Hepatocyte (in vitro differentiated cells): ENCODE results near the gene ZNF445. TPM values are rescaled to one million over a fixed set of nuclear protein-coding genes. Genes with fewer than 3 reads are reported as not detected.

Experiments
- DNase-seq: peaks from one replicate; pipeline ENCODE4 v3.0.0-alpha.2; 2016; ENCODE audit warnings: low spot score
- H2AFZ ChIP-seq: fragments of 200-600 bp; sonication (generic); 2 replicates; pipeline ENCODE4 v1.6.0; 2016; ENCODE audit warnings: antibody characterized with exemption, mild to moderate bottlenecking
- H3K27ac ChIP-seq: fragments of 200-600 bp; sonication (generic); 2 replicates; pipeline ENCODE4 v1.5.1; 2016; ENCODE audit warnings: mild to moderate bottlenecking
- H3K27me3 ChIP-seq: fragments of 200-600 bp; sonication (generic); 2 replicates; pipeline ENCODE4 v1.6.1; 2016
- H3K36me3 ChIP-seq: fragments of 200-600 bp; sonication (generic); replicated peaks from 2 replicates; pipeline ENCODE4 v1.5.1; 2016; ENCODE audit warnings: low read depth; ENCODE audit not compliant: insufficient read depth
- H3K4me1 ChIP-seq: fragments of 200-600 bp; sonication (generic); 2 replicates; pipeline ENCODE4 v1.5.1; 2016; ENCODE audit warnings: mild to moderate bottlenecking, moderate library complexity; ENCODE audit not compliant: insufficient read depth
- H3K4me2 ChIP-seq: fragments of 200-600 bp; sonication (generic); 2 replicates; pipeline ENCODE4 v1.6.0; 2016
- H3K4me3 ChIP-seq: fragments of 200-600 bp; sonication (generic); 2 replicates; pipeline ENCODE4 v1.5.1; 2016; ENCODE audit warnings: mild to moderate bottlenecking
- H3K79me2 ChIP-seq: fragments of 200-600 bp; sonication (generic); 2 replicates; pipeline ENCODE4 v1.6.0; 2017; ENCODE audit warnings: mild to moderate bottlenecking
- H3K9me2 ChIP-seq: fragments of 200-600 bp; sonication (generic); replicated peaks from 2 replicates; pipeline ENCODE4 v1.6.0; 2017; ENCODE audit warnings: mild to moderate bottlenecking; ENCODE audit not compliant: insufficient read depth
- H3K9me3 ChIP-seq: fragments of 200-600 bp; sonication (generic); 2 replicates; pipeline ENCODE4 v1.5.1; 2016; ENCODE audit warnings: low read depth, mild to moderate bottlenecking
- H4K20me1 ChIP-seq: fragments of 200-600 bp; sonication (generic); 2 replicates; pipeline ENCODE4 v1.6.0; 2016; ENCODE audit warnings: mild to moderate bottlenecking; ENCODE audit not compliant: insufficient read depth, poor library complexity, severe bottlenecking
- CTCF ChIP-seq: fragments of 200-600 bp; sonication (generic); IDR thresholded peaks from 2 replicates; pipeline ENCODE4 v1.5.1; 2016; ENCODE audit warnings: antibody characterized with exemption, mild to moderate bottlenecking; ENCODE audit not compliant: poor library complexity
- EZH2 ChIP-seq: fragments of 200-600 bp; sonication (generic); IDR thresholded peaks from 2 replicates; pipeline ENCODE4 v1.6.1; 2016; ENCODE audit warnings: antibody characterized with exemption, mild to moderate bottlenecking, borderline replicate concordance
- EZH2phosphoT487 ChIP-seq: fragments of 200-600 bp; sonication (generic); IDR thresholded peaks from one replicate; pipeline ENCODE4 v1.6.1; 2018; ENCODE audit warnings: antibody characterized with exemption, mild to moderate bottlenecking, low read depth, moderate library complexity; ENCODE audit not compliant: unreplicated experiment, severe bottlenecking
- WGBS: methylation state at CpG from one replicate; pipeline ENCODE4 v1.1.6; 2016; ENCODE audit warnings: low lambda C conversion rate; ENCODE audit errors: missing lambda C conversion rate; 5-methylcytosine and 5-hydroxymethylcytosine counted together
- polyA plus RNA-seq: library from polyadenylated mRNA; unstranded; fragments of >200 nt; fragmentation: Nextera tagmentation; extraction: Ambion mirVana; gene quantifications from 2 replicates; pipeline ENCODE4 v1.2.1, GENCODE V29; 2016
- total RNA-seq: library from RNA; depleted of rRNA; stranded (reverse); fragments of >200 nt; gene quantifications from 2 replicates; pipeline ENCODE4 v1.2.3, GENCODE V29; 2014

ZNF445 gene
- total and polyA plus RNA-seq, 2 experiments from 2014 or later = 6.4 to 10.5 TPM

GRCh38 chr3:44412365-44412764 lies 65.1 kb downstream of the ZNF445 start:
- Histone ChIP-seq H3K9me3 (no peaks in the 10 kb centered on the region), H3K9me2 (no peaks in the 10 kb centered on the region), H3K36me3 (no peaks in the 10 kb centered on the region), H3K4me2 (no peak overlapping the region), H3K4me1 (no peaks in the 10 kb centered on the region), H3K27ac (no peak overlapping the region), H3K4me3 (no peak overlapping the region), H2AFZ (no peak overlapping the region), H4K20me1 (no peaks in the 10 kb centered on the region), H3K27me3 (no peaks in the 10 kb centered on the region), H3K79me2 (no peaks in the 10 kb centered on the region)
- DNase-seq = no peak
- TF ChIP-seq EZH2phosphoT487 (no peak), EZH2 (no peak), CTCF (no peak)
- 82% methylated on average over 10 of the region's 10 CpGs for WGBS

GRCh38 chr3:44411031-44411645 lies 66.3 kb downstream of the ZNF445 start:
- H3K4me1 ChIP-seq = no peaks in the 10 kb centered on the region
- no peak overlapping the region for H3K4me3 ChIP-seq
- no peaks in the 10 kb centered on the region for H3K36me3 ChIP-seq
- no peak for DNase-seq
- H4K20me1 ChIP-seq = no peaks in the 10 kb centered on the region
- TF ChIP-seq EZH2phosphoT487 (no peak), EZH2 (no peak), CTCF (no peak)
- no peaks in the 10 kb centered on the region for H3K79me2 ChIP-seq
- no peak overlapping the region for H3K27ac ChIP-seq
- H3K4me2 ChIP-seq = no peak overlapping the region
- no peak overlapping the region for H2AFZ ChIP-seq
- no peaks in the 10 kb centered on the region for H3K9me2 ChIP-seq
- no peaks in the 10 kb centered on the region for H3K27me3 ChIP-seq
- 88% methylated on average over 11 of the region's 11 CpGs for WGBS
- H3K9me3 ChIP-seq = no peaks in the 10 kb centered on the region

GRCh38 chr3:44409640-44410410 lies 67.6 kb downstream of the ZNF445 start:
- no peak for DNase-seq
- no peak for TF ChIP-seq EZH2
- no peak for TF ChIP-seq EZH2phosphoT487

GRCh38 chr3:44402548-44402947 lies 74.9 kb downstream of the ZNF445 start:
- DNase-seq = no peak
- H3K79me2 ChIP-seq = no peaks in the 10 kb centered on the region
- TF ChIP-seq EZH2 (no peak), CTCF (no peak), EZH2phosphoT487 (no peak)
- no peaks in the 10 kb centered on the region for H3K4me1 ChIP-seq
- no peak overlapping the region for H3K4me3 ChIP-seq
- H3K9me3 ChIP-seq = no peaks in the 10 kb centered on the region
- no peaks in the 10 kb centered on the region for H3K27me3 ChIP-seq
- H3K36me3 ChIP-seq = no peaks in the 10 kb centered on the region
- no peak overlapping the region for H3K27ac ChIP-seq
- no peaks in the 10 kb centered on the region for H4K20me1 ChIP-seq
- H2AFZ ChIP-seq = no peak overlapping the region
- 100% methylated on average over 3 of the region's 3 CpGs for WGBS
- H3K9me2 ChIP-seq = no peaks in the 10 kb centered on the region
- no peak overlapping the region for H3K4me2 ChIP-seq

More at GRCh38 chr3:44409640-44410410, 67.6 kb downstream of the ZNF445 start:
- Histone ChIP-seq H4K20me1 (no peaks in the 10 kb centered on the region), H3K79me2 (no peaks in the 10 kb centered on the region), H3K36me3 (no peaks in the 10 kb centered on the region), H3K27me3 (no peaks in the 10 kb centered on the region), H3K9me2 (no peaks in the 10 kb centered on the region), H3K9me3 (no peaks in the 10 kb centered on the region), H3K4me1 (no peaks in the 10 kb centered on the region), H3K4me3 (no peak overlapping the region), H2AFZ (no peak overlapping the region), H3K4me2 (no peak overlapping the region), H3K27ac (no peak overlapping the region)
- 91% methylated on average over 4 of the region's 4 CpGs for WGBS
